Measurements from ENCODE around the gene ADAMTS12. TPM values are rescaled to one million over a fixed set of nuclear protein-coding genes. Genes with fewer than 3 reads are reported as not detected.

Gene ADAMTS12
- total RNA-seq, 1 experiment from 2014 or later, result not detected

DNA sequence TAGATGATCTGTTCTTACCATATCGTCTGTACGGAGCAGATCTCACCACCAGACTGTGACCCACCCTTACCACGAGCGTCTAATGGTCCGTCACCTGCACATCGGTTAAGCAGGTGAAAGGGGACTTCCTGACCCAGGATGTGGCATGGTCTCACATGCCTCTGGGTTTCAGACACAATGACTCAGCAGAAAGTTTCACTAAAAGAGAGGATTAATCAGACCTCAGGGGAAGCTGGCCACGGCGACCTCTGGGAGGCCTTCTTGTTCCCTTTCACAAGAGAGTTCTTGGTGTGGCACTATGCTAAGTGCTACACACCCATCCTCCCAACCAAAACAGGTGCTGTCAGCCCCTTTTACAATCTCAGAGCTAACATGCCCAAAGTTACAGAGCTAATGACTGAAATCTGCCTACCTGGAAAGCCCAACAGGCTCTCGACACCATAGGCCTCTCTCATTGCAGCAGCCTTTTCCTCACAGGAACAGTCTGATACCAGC is 41.6 kb downstream of the ADAMTS12 start:
- Histone ChIP-seq H3K4me3 (ENCODE audit: low read length) (no peak overlapping the region), H4K20me1 (ENCODE audit: insufficient read depth, low read depth, low read length) (no peaks in the 10 kb centered on the region), H3K4me1 (ENCODE audit: low read length) (no peaks in the 10 kb centered on the region), H3K79me2 (ENCODE audit: low read length) (no peaks in the 10 kb centered on the region), H3K9me2 (replicated peaks; ENCODE audit: insufficient read depth, low read length) (no peaks in the 10 kb centered on the region), H3K27ac (ENCODE audit: low read length) (no peak overlapping the region), H3K9me3 (ENCODE audit: low read length) (no peaks in the 10 kb centered on the region), H3K36me3 (ENCODE audit: insufficient read depth, low read length) (no peaks in the 10 kb centered on the region), H3K9ac (ENCODE audit: low read length) (no peak overlapping the region), H3K27me3 (ENCODE audit: low read length) (no peaks in the 10 kb centered on the region), H3K4me2 (ENCODE audit: low read depth, low read length, poor library complexity, severe bottlenecking) (no peak overlapping the region), H2AFZ (ENCODE audit: low read length) (no peak overlapping the region; the same call in 1 of the 2 replicates)
- DNase-seq, result no peak

DNA sequence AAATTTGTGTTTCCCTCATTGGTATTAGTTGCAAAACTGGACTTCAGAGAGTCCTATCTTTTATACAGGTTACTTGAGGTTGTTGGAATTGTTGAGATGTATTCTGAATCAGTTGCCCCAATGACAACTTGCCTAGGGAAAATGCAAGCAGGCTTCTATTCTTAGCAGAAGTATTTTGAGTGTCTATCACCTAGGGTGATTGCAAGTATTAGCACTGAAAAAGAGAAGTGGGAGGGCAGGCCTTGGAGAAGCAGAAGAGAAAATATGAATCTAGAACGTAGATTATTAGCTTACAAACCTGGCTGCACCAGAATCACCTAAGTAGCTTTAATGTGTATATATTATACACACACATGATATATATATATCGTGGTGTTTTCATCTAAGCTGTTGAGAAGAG is 43.2 kb downstream of the ADAMTS12 start:
- H3K9ac ChIP-seq (ENCODE audit: low read length), result no peak overlapping the region
- no peaks in the 10 kb centered on the region for H3K9me2 ChIP-seq (replicated peaks; ENCODE audit: insufficient read depth, low read length)
- no peaks in the 10 kb centered on the region for H3K9me3 ChIP-seq (ENCODE audit: low read length)
- no peak overlapping the region for H2AFZ ChIP-seq (ENCODE audit: low read length)
- H3K4me1 ChIP-seq (ENCODE audit: low read length), result no peaks in the 10 kb centered on the region
- H4K20me1 ChIP-seq (ENCODE audit: insufficient read depth, low read depth, low read length), result no peaks in the 10 kb centered on the region
- H3K4me2 ChIP-seq (ENCODE audit: low read depth, low read length, poor library complexity, severe bottlenecking), result no peak overlapping the region
- no peaks in the 10 kb centered on the region for H3K36me3 ChIP-seq (ENCODE audit: insufficient read depth, low read length)
- H3K79me2 ChIP-seq (ENCODE audit: low read length), result no peaks in the 10 kb centered on the region
- no peak for DNase-seq
- H3K4me3 ChIP-seq (ENCODE audit: low read length), result no peak overlapping the region
- no peaks in the 10 kb centered on the region for H3K27me3 ChIP-seq (ENCODE audit: low read length)
- no peak overlapping the region for H3K27ac ChIP-seq (ENCODE audit: low read length)

DNA sequence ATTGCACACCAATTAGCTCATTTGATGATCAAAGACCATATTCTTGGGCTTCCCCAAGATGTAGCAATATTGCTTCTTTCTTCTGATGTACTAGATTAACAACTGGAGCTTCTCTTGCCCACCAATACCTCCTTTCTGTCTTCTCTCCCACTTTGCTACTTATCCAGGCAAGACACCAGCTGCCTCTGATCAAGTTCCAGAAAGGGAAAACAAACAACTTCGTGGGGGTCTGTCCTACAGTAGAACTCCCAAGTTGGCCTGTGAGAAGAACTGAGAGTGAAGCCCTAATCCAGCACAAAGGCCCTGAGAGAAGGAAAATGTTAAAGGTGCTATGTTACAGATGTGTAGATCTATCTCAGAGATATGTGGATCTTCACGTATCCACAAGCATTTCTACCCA is 44.9 kb downstream of the ADAMTS12 start:
- Histone ChIP-seq H3K4me2 (ENCODE audit: low read depth, low read length, poor library complexity, severe bottlenecking) (no peak overlapping the region), H3K79me2 (ENCODE audit: low read length) (no peaks in the 10 kb centered on the region), H3K4me1 (ENCODE audit: low read length) (no peaks in the 10 kb centered on the region), H3K27ac (ENCODE audit: low read length) (no peak overlapping the region), H3K9ac (ENCODE audit: low read length) (no peak overlapping the region), H2AFZ (ENCODE audit: low read length) (no peak overlapping the region), H3K36me3 (ENCODE audit: insufficient read depth, low read length) (no peaks in the 10 kb centered on the region), H4K20me1 (ENCODE audit: insufficient read depth, low read depth, low read length) (no peaks in the 10 kb centered on the region), H3K27me3 (ENCODE audit: low read length) (no peaks in the 10 kb centered on the region), H3K9me2 (replicated peaks; ENCODE audit: insufficient read depth, low read length) (no peaks in the 10 kb centered on the region), H3K9me3 (ENCODE audit: low read length) (no peaks in the 10 kb centered on the region), H3K4me3 (ENCODE audit: low read length) (no peak overlapping the region)
- DNase-seq, result no peak

DNA sequence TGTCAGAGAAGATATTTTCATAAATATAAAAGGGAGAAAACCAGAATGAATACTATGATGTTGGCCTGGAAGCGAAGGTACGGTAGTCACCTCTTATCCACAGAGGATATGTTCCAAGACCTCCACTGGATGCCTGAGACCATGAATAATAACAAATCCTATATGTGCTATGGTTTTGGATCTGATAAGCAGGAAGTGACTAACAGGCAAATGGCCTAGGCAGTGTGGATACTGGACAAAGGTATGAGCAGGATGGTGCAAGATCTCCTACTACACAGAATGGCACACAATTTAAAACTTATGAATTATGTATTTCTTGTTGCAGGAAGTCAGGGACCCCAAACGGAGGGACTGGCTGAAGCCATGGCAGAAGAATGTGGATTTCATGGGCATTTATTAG is 48.2 kb downstream of the ADAMTS12 start:
- Histone ChIP-seq H3K27me3 (ENCODE audit: low read length) (no peaks in the 10 kb centered on the region), H4K20me1 (ENCODE audit: insufficient read depth, low read depth, low read length) (no peaks in the 10 kb centered on the region), H3K4me3 (ENCODE audit: low read length) (no peak overlapping the region), H3K9me2 (replicated peaks; ENCODE audit: insufficient read depth, low read length) (no peaks in the 10 kb centered on the region), H3K9me3 (ENCODE audit: low read length) (no peaks in the 10 kb centered on the region), H3K4me1 (ENCODE audit: low read length) (no peaks in the 10 kb centered on the region), H3K79me2 (ENCODE audit: low read length) (no peaks in the 10 kb centered on the region), H3K9ac (ENCODE audit: low read length) (no peak overlapping the region), H3K36me3 (ENCODE audit: insufficient read depth, low read length) (no peaks in the 10 kb centered on the region), H2AFZ (ENCODE audit: low read length) (no peak overlapping the region), H3K4me2 (ENCODE audit: low read depth, low read length, poor library complexity, severe bottlenecking) (no peak overlapping the region), H3K27ac (ENCODE audit: low read length) (no peak overlapping the region)
- no peak for DNase-seq

DNA sequence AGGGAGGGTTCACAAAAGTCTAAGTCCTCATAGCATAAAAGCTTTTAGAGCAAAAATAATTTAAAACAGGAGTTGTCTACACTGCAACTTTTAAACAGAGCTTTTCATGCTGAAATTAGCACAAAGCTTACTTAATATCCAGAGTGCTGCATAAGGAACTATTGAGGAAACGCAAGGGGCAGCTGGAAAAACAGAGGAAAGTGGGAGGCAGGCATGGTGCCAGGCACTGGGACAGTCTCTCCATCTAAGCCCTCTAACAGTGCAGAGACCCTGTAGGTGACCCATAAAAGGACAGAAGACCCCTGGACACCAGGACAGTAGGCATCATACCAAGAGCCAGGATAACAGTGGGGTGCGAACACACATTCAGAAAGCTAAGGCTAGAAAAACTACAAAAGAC is 49.3 kb downstream of the ADAMTS12 start:
- Histone ChIP-seq H3K9ac (ENCODE audit: low read length) (no peak overlapping the region), H3K9me3 (ENCODE audit: low read length) (no peaks in the 10 kb centered on the region), H3K79me2 (ENCODE audit: low read length) (no peaks in the 10 kb centered on the region), H3K4me1 (ENCODE audit: low read length) (no peaks in the 10 kb centered on the region), H3K27me3 (ENCODE audit: low read length) (no peaks in the 10 kb centered on the region), H3K4me3 (ENCODE audit: low read length) (no peak overlapping the region), H3K4me2 (ENCODE audit: low read depth, low read length, poor library complexity, severe bottlenecking) (no peak overlapping the region), H3K36me3 (ENCODE audit: insufficient read depth, low read length) (no peaks in the 10 kb centered on the region), H3K27ac (ENCODE audit: low read length) (no peak overlapping the region), H3K9me2 (replicated peaks; ENCODE audit: insufficient read depth, low read length) (no peaks in the 10 kb centered on the region), H4K20me1 (ENCODE audit: insufficient read depth, low read depth, low read length) (no peaks in the 10 kb centered on the region), H2AFZ (ENCODE audit: low read length) (no peak overlapping the region)
- DNase-seq, result no peak

GRCh38 chr5:33841891-33842290 is 49.9 kb downstream of the ADAMTS12 start:
- Histone ChIP-seq H3K9me2 (replicated peaks; ENCODE audit: insufficient read depth, low read length) (no peaks in the 10 kb centered on the region), H3K4me3 (ENCODE audit: low read length) (no peak overlapping the region), H2AFZ (ENCODE audit: low read length) (no peak overlapping the region), H3K27ac (ENCODE audit: low read length) (no peak overlapping the region), H3K4me2 (ENCODE audit: low read depth, low read length, poor library complexity, severe bottlenecking) (no peak overlapping the region), H3K9me3 (ENCODE audit: low read length) (no peaks in the 10 kb centered on the region), H3K9ac (ENCODE audit: low read length) (no peak overlapping the region), H4K20me1 (ENCODE audit: insufficient read depth, low read depth, low read length) (no peaks in the 10 kb centered on the region), H3K79me2 (ENCODE audit: low read length) (no peaks in the 10 kb centered on the region), H3K36me3 (ENCODE audit: insufficient read depth, low read length) (no peaks in the 10 kb centered on the region), H3K27me3 (ENCODE audit: low read length) (no peaks in the 10 kb centered on the region), H3K4me1 (ENCODE audit: low read length) (no peaks in the 10 kb centered on the region)
- DNase-seq, result no peak

- Histone ChIP-seq H4K20me1 (ENCODE audit: insufficient read depth, low read depth, low read length) (no peaks in the 10 kb centered on the region), H3K4me1 (ENCODE audit: low read length) (no peaks in the 10 kb centered on the region), H3K9me2 (replicated peaks; ENCODE audit: insufficient read depth, low read length) (no peaks in the 10 kb centered on the region), H3K9me3 (ENCODE audit: low read length) (no peaks in the 10 kb centered on the region), H3K36me3 (ENCODE audit: insufficient read depth, low read length) (no peaks in the 10 kb centered on the region), H3K9ac (ENCODE audit: low read length) (no peak overlapping the region), H3K4me3 (ENCODE audit: low read length) (no peak overlapping the region), H2AFZ (ENCODE audit: low read length) (no peak overlapping the region), H3K27ac (ENCODE audit: low read length) (no peak overlapping the region), H3K4me2 (ENCODE audit: low read depth, low read length, poor library complexity, severe bottlenecking) (no peak overlapping the region), H3K79me2 (ENCODE audit: low read length) (no peaks in the 10 kb centered on the region), H3K27me3 (ENCODE audit: low read length) (no peaks in the 10 kb centered on the region)
- no peak for DNase-seq
These were observed 50.8 kb downstream of the ADAMTS12 start for GRCh38 chr5:33840927-33841547.

DNA sequence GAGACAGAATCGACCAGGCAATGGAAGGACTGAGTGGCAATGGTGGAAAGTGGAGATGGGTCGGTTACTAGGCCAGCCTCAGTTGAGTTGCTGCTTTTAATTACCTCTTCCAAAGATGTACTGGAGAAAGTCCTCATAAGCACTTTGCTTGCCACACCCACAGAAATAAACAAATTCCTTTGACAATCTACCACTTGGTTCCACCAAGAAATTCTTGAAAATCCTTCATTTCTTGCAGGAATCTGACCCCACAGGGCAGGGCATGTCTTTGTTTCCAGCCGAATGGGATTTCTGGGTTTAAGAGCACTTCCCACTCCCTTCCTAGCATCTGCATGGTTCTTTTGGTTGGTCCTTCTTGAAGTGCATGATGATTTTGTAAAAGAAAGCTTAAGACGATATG is 54.5 kb downstream of the ADAMTS12 start:
- no peaks in the 10 kb centered on the region for H3K79me2 ChIP-seq (ENCODE audit: low read length)
- no peak overlapping the region for H3K4me3 ChIP-seq (ENCODE audit: low read length)
- no peak overlapping the region for H3K9ac ChIP-seq (ENCODE audit: low read length)
- H2AFZ ChIP-seq (ENCODE audit: low read length), result no peak overlapping the region
- no peak overlapping the region for H3K27ac ChIP-seq (ENCODE audit: low read length)
- H3K9me2 ChIP-seq (replicated peaks; ENCODE audit: insufficient read depth, low read length), result no peaks in the 10 kb centered on the region
- no peak for DNase-seq
- no peaks in the 10 kb centered on the region for H4K20me1 ChIP-seq (ENCODE audit: insufficient read depth, low read depth, low read length)
- H3K4me2 ChIP-seq (ENCODE audit: low read depth, low read length, poor library complexity, severe bottlenecking), result no peak overlapping the region
- H3K36me3 ChIP-seq (ENCODE audit: insufficient read depth, low read length), result no peaks in the 10 kb centered on the region
- H3K9me3 ChIP-seq (ENCODE audit: low read length), result no peaks in the 10 kb centered on the region
- no peaks in the 10 kb centered on the region for H3K27me3 ChIP-seq (ENCODE audit: low read length)
- H3K4me1 ChIP-seq (ENCODE audit: low read length), result no peaks in the 10 kb centered on the region

All from Karpas-422 (cell line).